Epithelial cell of esophagus (primary cell): ENCODE measurements around the gene ZFYVE21.

ENCODE experiments used
- DNase-seq: peaks from one replicate; pipeline ENCODE4 v3.0.0; 2010; ENCODE audit warnings: low read depth
- H3K4me3 ChIP-seq: 2 replicates; pipeline ENCODE4 v1.5.1; 2011; ENCODE audit warnings: mild to moderate bottlenecking, low read length, control low read depth
- TF ChIP-seq, protein P1 (sequence below): IDR thresholded peaks from 2 replicates; pipeline ENCODE4 v1.5.1; 2011; ENCODE audit warnings: low read depth, mild to moderate bottlenecking, low read length, control low read depth, inconsistent platforms; ENCODE audit not compliant: insufficient read depth; ENCODE audit errors: missing control alignments

Gene ZFYVE21

DNA sequence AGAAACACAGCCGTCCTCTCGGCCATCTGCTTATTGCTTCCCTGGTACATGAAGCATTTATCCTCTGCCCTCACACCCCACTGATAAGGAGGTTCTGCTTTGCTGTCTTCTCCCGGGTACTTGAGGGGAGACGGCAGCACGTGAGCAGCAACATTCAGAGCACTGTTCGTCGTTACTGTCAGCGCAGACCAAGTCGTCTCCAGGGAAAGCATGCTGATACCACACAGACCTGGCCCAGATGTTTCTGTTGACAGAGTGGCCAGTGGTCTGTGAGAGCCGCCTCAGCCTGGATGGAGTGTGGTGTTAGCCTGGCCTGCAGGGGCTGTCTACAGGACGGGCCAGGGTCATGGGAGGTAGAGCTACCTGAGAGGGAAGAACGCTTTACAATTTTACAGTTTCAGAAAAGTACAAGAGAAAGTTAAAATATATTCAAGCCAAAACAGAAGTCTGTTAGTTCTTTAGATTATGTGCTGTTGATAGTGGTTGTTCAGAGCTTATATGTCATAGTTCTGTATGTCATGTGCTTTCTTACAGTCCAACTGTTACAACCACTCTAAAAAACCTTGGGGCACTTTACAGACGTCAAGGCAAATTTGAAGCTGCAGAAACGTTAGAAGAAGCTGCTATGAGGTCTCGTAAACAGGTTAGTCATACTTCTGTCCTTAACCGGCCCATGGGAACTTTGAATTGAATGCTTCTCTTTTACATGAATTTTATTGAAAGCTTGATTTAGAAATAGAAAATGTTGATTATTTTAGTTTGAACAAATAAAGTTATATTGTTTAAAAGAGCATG is 38.5 kb upstream of the ZFYVE21 start:
- TF ChIP-seq, protein P1, sequence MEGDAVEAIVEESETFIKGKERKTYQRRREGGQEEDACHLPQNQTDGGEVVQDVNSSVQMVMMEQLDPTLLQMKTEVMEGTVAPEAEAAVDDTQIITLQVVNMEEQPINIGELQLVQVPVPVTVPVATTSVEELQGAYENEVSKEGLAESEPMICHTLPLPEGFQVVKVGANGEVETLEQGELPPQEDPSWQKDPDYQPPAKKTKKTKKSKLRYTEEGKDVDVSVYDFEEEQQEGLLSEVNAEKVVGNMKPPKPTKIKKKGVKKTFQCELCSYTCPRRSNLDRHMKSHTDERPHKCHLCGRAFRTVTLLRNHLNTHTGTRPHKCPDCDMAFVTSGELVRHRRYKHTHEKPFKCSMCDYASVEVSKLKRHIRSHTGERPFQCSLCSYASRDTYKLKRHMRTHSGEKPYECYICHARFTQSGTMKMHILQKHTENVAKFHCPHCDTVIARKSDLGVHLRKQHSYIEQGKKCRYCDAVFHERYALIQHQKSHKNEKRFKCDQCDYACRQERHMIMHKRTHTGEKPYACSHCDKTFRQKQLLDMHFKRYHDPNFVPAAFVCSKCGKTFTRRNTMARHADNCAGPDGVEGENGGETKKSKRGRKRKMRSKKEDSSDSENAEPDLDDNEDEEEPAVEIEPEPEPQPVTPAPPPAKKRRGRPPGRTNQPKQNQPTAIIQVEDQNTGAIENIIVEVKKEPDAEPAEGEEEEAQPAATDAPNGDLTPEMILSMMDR = no peak
- no peak for DNase-seq
- H3K4me3 ChIP-seq = no peak overlapping the region

DNA sequence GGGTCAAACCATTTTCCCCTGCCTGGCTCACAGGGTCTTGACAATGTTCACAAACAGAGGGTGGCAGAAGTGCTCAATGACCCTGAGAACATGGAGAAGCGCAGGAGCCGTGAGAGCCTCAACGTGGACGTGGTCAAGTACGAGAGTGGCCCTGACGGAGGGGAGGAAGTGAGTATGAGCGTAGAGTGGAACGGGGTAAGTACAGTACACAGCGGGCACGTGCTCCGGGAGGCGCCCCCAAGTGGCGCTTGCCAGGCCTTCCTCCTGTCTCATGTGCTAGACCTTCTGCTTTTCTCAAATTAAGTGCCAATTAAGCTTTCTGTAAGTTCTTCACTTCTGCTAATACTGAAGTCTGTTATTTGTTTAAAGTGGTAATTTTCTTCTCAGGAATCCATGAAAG is 36.3 kb upstream of the ZFYVE21 start:
- TF ChIP-seq, protein P1 = peak; percentile 47
- DNase-seq = no peak
- H3K4me3 ChIP-seq = no peak overlapping the region

DNA sequence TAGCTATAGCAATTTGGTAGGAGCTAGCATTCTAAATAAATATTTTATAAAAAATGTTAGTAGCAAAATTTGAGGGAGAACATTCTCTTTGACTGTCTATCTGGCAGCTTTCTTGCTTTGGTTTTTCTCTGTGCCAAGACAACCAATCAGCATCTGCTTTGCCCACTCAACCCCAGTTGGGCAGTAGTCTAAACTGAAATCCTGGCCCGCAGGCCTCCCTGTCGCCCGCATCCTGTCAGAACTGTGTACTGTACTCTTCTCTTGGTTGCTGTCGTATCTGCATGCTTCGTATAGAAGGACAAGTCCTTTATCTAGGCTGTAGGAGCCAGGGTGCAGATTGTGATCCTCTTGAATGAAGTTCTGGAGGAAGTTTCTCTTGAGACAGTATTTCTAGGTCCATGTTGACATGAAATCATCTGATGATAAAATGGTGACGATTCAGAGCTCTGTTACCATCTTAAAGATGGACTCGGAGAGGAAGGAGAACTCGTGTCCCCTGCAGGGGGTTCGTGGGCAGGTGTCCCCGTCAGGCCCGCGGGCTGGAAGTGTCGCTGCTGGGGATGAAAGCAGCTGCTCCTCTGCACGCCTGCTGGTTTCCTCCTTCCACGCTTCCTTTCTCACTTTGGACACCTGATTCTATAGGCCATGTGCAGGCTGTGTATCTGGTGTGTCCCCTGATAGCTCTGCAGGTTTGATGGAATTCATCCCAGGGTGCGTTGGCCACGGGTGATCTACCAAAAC is 34.9 kb upstream of the ZFYVE21 start:
- TF ChIP-seq, protein P1 = no peak
- DNase-seq = no peak
- H3K4me3 ChIP-seq = no peak overlapping the region

- H3K4me3 ChIP-seq = no peak overlapping the region
- TF ChIP-seq, protein P1 = no peak
- no peak for DNase-seq
These were observed 32.5 kb upstream of the ZFYVE21 start for GRCh38 chr14:103683139-103683538.

DNA sequence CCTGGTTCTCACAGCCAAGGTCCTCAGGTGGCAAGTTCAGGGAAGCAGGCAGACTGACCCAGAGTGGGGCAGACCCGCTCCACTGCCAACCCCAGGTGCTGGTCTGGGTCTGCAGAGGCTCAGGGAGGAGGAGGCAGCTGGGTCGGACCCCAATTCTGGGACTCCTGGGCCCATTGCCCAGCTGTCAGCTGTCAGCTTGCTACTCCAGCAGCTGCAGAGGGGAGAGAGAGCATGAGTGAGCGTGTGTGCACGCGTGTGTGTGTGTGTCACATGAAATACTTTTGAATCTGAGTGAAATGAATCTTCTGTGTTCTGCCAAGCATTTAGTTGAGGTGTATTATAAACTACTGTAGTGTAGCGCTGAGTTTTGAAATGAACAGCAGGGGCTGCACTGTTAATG is 31.1 kb upstream of the ZFYVE21 start:
- DNase-seq = no peak
- no peak overlapping the region for H3K4me3 ChIP-seq
- TF ChIP-seq, protein P1 = no peak

DNA sequence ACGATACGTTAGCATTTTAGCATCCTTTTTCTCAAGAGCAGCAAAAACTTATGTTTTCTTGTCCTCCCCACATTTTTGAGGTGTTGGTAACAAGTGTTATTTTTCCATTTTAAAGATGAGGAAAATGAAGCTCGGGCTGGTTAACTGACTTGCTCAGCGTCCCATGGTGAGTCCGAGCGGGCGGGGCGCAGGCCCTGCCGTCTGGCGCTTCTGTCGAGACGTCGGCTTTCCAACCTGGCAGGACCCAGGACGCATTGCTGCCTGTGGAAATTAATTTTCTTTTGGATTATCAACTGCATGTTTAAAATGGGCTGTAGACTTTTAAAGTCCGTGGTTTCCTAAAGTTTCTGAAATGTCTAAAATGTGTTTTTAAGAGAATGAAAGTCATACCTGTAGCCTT is 30.7 kb upstream of the ZFYVE21 start:
- TF ChIP-seq, protein P1 = no peak
- no peak for DNase-seq
- H3K4me3 ChIP-seq = no peak overlapping the region
